Hepatocyte (in vitro differentiated cells): Measurements from ENCODE around the gene DPPA5. TPM values are rescaled to one million over a fixed set of nuclear protein-coding genes. Genes with fewer than 3 reads are reported as not detected.

Source experiments
- DNase-seq: peaks from one replicate; pipeline ENCODE4 v3.0.0-alpha.2; 2016; ENCODE audit warnings: low spot score
- H2AFZ ChIP-seq: fragments of 200-600 bp; sonication (generic); 2 replicates; pipeline ENCODE4 v1.6.0; 2016; ENCODE audit warnings: antibody characterized with exemption, mild to moderate bottlenecking
- H3K27ac ChIP-seq: fragments of 200-600 bp; sonication (generic); 2 replicates; pipeline ENCODE4 v1.5.1; 2016; ENCODE audit warnings: mild to moderate bottlenecking
- H3K27me3 ChIP-seq: fragments of 200-600 bp; sonication (generic); 2 replicates; pipeline ENCODE4 v1.6.1; 2016
- H3K36me3 ChIP-seq: fragments of 200-600 bp; sonication (generic); replicated peaks from 2 replicates; pipeline ENCODE4 v1.5.1; 2016; ENCODE audit warnings: low read depth; ENCODE audit not compliant: insufficient read depth
- H3K4me1 ChIP-seq: fragments of 200-600 bp; sonication (generic); 2 replicates; pipeline ENCODE4 v1.5.1; 2016; ENCODE audit warnings: mild to moderate bottlenecking, moderate library complexity; ENCODE audit not compliant: insufficient read depth
- H3K4me2 ChIP-seq: fragments of 200-600 bp; sonication (generic); 2 replicates; pipeline ENCODE4 v1.6.0; 2016
- H3K4me3 ChIP-seq: fragments of 200-600 bp; sonication (generic); 2 replicates; pipeline ENCODE4 v1.5.1; 2016; ENCODE audit warnings: mild to moderate bottlenecking
- H3K79me2 ChIP-seq: fragments of 200-600 bp; sonication (generic); 2 replicates; pipeline ENCODE4 v1.6.0; 2017; ENCODE audit warnings: mild to moderate bottlenecking
- H3K9me2 ChIP-seq: fragments of 200-600 bp; sonication (generic); replicated peaks from 2 replicates; pipeline ENCODE4 v1.6.0; 2017; ENCODE audit warnings: mild to moderate bottlenecking; ENCODE audit not compliant: insufficient read depth
- H3K9me3 ChIP-seq: fragments of 200-600 bp; sonication (generic); 2 replicates; pipeline ENCODE4 v1.5.1; 2016; ENCODE audit warnings: low read depth, mild to moderate bottlenecking
- H4K20me1 ChIP-seq: fragments of 200-600 bp; sonication (generic); 2 replicates; pipeline ENCODE4 v1.6.0; 2016; ENCODE audit warnings: mild to moderate bottlenecking; ENCODE audit not compliant: insufficient read depth, poor library complexity, severe bottlenecking
- CTCF ChIP-seq: fragments of 200-600 bp; sonication (generic); IDR thresholded peaks from 2 replicates; pipeline ENCODE4 v1.5.1; 2016; ENCODE audit warnings: antibody characterized with exemption, mild to moderate bottlenecking; ENCODE audit not compliant: poor library complexity
- EZH2 ChIP-seq: fragments of 200-600 bp; sonication (generic); IDR thresholded peaks from 2 replicates; pipeline ENCODE4 v1.6.1; 2016; ENCODE audit warnings: antibody characterized with exemption, mild to moderate bottlenecking, borderline replicate concordance
- EZH2phosphoT487 ChIP-seq: fragments of 200-600 bp; sonication (generic); IDR thresholded peaks from one replicate; pipeline ENCODE4 v1.6.1; 2018; ENCODE audit warnings: antibody characterized with exemption, mild to moderate bottlenecking, low read depth, moderate library complexity; ENCODE audit not compliant: unreplicated experiment, severe bottlenecking
- WGBS: methylation state at CpG from one replicate; pipeline ENCODE4 v1.1.6; 2016; ENCODE audit warnings: low lambda C conversion rate; ENCODE audit errors: missing lambda C conversion rate; 5-methylcytosine and 5-hydroxymethylcytosine counted together
- polyA plus RNA-seq: library from polyadenylated mRNA; unstranded; fragments of >200 nt; fragmentation: Nextera tagmentation; extraction: Ambion mirVana; gene quantifications from 2 replicates; pipeline ENCODE4 v1.2.1, GENCODE V29; 2016
- total RNA-seq: library from RNA; depleted of rRNA; stranded (reverse); fragments of >200 nt; gene quantifications from 2 replicates; pipeline ENCODE4 v1.2.3, GENCODE V29; 2014

Gene DPPA5
- total and polyA plus RNA-seq, 2 experiments from 2014 or later, result not detected

DNA sequence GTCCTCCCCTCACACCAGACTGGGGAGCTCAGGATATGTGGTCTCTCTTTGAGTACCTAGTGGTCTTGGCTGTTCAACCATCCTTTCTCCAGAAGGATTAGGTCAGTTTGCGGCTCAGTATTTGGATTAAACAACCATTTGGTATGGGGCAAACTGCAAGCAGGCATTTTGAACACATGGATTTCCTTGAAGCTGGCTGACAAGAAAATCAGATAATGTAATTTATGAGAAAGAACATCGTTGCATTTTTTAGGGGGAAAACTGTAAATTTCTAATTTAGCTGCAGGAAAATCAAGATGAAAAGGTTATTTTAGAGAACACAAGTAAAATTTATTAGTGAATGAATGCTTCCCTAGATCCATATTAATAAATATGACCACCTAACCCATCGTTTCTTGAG, 25.3 kb downstream of the DPPA5 start:
- Histone ChIP-seq H3K27me3 (peaks cover 6% of the 10 kb centered on the region), H3K9me3 (no peaks in the 10 kb centered on the region), H2AFZ (no peak overlapping the region), H3K4me3 (no peak overlapping the region), H4K20me1 (no peaks in the 10 kb centered on the region), H3K27ac (no peak overlapping the region), H3K36me3 (no peaks in the 10 kb centered on the region), H3K79me2 (no peaks in the 10 kb centered on the region), H3K9me2 (no peaks in the 10 kb centered on the region), H3K4me2 (no peak overlapping the region), H3K4me1 (no peaks in the 10 kb centered on the region)
- no peak for TF ChIP-seq CTCF
- TF ChIP-seq EZH2, result no peak
- no peak for TF ChIP-seq EZH2phosphoT487
- 76% methylated on average over 3 of the region's 3 CpGs for WGBS
- DNase-seq, result no peak

DNA sequence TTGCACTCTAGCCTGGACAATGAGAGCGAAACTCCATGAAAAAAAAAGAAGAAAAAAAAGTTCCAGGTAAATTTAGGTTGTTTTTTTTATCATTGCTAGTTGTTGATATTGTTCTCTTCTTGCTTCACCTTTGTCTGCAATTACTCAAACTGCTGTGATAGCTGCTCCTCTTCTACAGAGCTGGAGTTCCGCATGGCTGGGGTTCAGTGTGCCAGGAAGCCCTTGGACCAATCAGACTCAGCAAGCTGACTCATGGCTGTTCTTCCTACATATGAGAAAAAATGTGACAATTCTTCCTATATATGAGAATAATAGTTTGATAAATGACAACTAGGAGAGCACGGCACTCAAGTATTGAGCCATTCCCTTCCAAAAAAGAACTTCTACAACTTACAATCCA, 28.4 kb downstream of the DPPA5 start:
- Histone ChIP-seq H3K4me3 (no peak overlapping the region), H3K27me3 (peaks cover 2% of the 10 kb centered on the region), H3K4me1 (no peaks in the 10 kb centered on the region), H3K9me2 (no peaks in the 10 kb centered on the region), H3K9me3 (no peaks in the 10 kb centered on the region), H3K36me3 (no peaks in the 10 kb centered on the region), H3K27ac (no peak overlapping the region), H3K4me2 (no peak overlapping the region), H2AFZ (no peak overlapping the region), H3K79me2 (no peaks in the 10 kb centered on the region), H4K20me1 (no peaks in the 10 kb centered on the region)
- no peak for DNase-seq
- no peak for TF ChIP-seq EZH2
- TF ChIP-seq CTCF, result no peak
- no peak for TF ChIP-seq EZH2phosphoT487
- WGBS, result 99% methylated on average over 3 of the region's 3 CpGs

DNA sequence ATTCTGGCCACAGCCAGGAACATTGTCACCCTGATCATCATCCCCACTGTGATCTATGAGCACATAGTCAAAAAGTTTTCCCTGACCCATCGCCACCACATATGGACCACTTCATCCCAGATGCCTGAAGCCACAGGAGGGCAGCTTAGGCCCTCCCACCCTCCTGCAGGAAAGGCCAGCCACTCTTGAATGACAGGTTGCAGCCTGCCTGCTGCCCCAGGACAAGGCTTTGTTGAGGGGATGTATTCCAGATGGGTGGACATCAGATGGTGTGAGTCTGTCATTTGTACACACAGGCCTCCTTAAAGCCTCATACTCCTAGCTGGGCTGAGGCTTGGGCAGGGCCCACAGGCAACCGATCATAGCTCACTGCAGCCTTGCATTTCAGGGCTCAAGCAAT, 30.8 kb downstream of the DPPA5 start:
- no peaks in the 10 kb centered on the region for H3K9me3 ChIP-seq
- H3K4me2 ChIP-seq, result no peak overlapping the region
- H3K79me2 ChIP-seq, result no peaks in the 10 kb centered on the region
- H3K4me1 ChIP-seq, result no peaks in the 10 kb centered on the region
- no peaks in the 10 kb centered on the region for H3K27me3 ChIP-seq
- no peak overlapping the region for H2AFZ ChIP-seq
- H3K9me2 ChIP-seq, result no peaks in the 10 kb centered on the region
- no peak overlapping the region for H3K27ac ChIP-seq
- no peaks in the 10 kb centered on the region for H3K36me3 ChIP-seq
- WGBS, result 95% methylated on average over 2 of the region's 2 CpGs
- H3K4me3 ChIP-seq, result no peak overlapping the region
- no peaks in the 10 kb centered on the region for H4K20me1 ChIP-seq
- DNase-seq, result no peak
- TF ChIP-seq EZH2phosphoT487 (no peak), EZH2 (no peak), CTCF (no peak)
